Activated T-cell treated with anti-CD3 and anti-CD28 coated beads for 4 hours (primary cell): Measurements from ENCODE around the gene FNDC3A.

Experiments used
- DNase-seq: peaks from one replicate; pipeline ENCODE4 v3.0.0-alpha.2; 2020

Gene FNDC3A

GRCh38 chr13:48975856-48976575 is at the start of gene FNDC3A:
FNDC3A (plus strand) TSS chr13:48975912; CDS start chr13:49006191, 30,279 bp downstream.
- peak; percentile 74 for DNase-seq

- DNase-seq = no peak
Observed at GRCh38 chr13:48928757-48929430, 46.8 kb upstream of the FNDC3A start.

GRCh38 chr13:48930918-48931317 is 44.8 kb upstream of the FNDC3A start:
- no peak for DNase-seq

- DNase-seq = no peak
Observed at GRCh38 chr13:48938308-48938943, 37.3 kb upstream of the FNDC3A start.

- DNase-seq = no peak
Observed at GRCh38 chr13:48939728-48940127, 36.0 kb upstream of the FNDC3A start.

GRCh38 chr13:48942131-48942530 is 33.6 kb upstream of the FNDC3A start:
- no peak for DNase-seq

GRCh38 chr13:48944221-48944620 is 31.5 kb upstream of the FNDC3A start:
- DNase-seq = no peak

- no peak for DNase-seq
Observed at GRCh38 chr13:48945626-48946025, 30.1 kb upstream of the FNDC3A start.

- DNase-seq = no peak
Observed at GRCh38 chr13:48946163-48946562, 29.5 kb upstream of the FNDC3A start.

- DNase-seq = no peak
Observed at GRCh38 chr13:48949566-48950500, 25.9 kb upstream of the FNDC3A start.

GRCh38 chr13:48950501-48950875 is 25.2 kb upstream of the FNDC3A start:
- DNase-seq = no peak

- DNase-seq = no peak
Observed at GRCh38 chr13:48954081-48954480, 21.6 kb upstream of the FNDC3A start.

- no peak for DNase-seq
Observed at GRCh38 chr13:48955536-48955935, 20.2 kb upstream of the FNDC3A start.

- DNase-seq = no peak
Observed at GRCh38 chr13:48961379-48961778, 14.3 kb upstream of the FNDC3A start.

- DNase-seq = no peak
Observed at GRCh38 chr13:48962281-48962680, 13.4 kb upstream of the FNDC3A start.

- no peak for DNase-seq
Observed at GRCh38 chr13:48965736-48966135, 10.0 kb upstream of the FNDC3A start.

- no peak for DNase-seq
Observed at GRCh38 chr13:48969685-48970084, 6.0 kb upstream of the FNDC3A start.

GRCh38 chr13:48973845-48974431 is 1.8 kb upstream of the FNDC3A start:
- no peak for DNase-seq

- DNase-seq = peak; percentile 44
Observed at GRCh38 chr13:48975101-48975855, 434 bp upstream of the FNDC3A start.

GRCh38 chr13:48976576-48977285 is 1.0 kb downstream of the FNDC3A start:
- no peak for DNase-seq

- DNase-seq = no peak
Observed at GRCh38 chr13:48977286-48977625, 1.5 kb downstream of the FNDC3A start.
